Right atrium auricular region (tissue), 2 donors: ENCODE measurements around the gene EDEM3. TPM values are rescaled to one million over a fixed set of nuclear protein-coding genes. Genes with fewer than 3 reads are reported as not detected.
A peak's percentile ranks its signal among the peaks of the same experiment; 100 is the strongest.

Source experiments
- DNase-seq: peaks from one replicate; pipeline ENCODE4 v3.0.0-alpha.2; 2019; ENCODE audit warnings: low spot score
- H3K27ac ChIP-seq, 2 donors: fragments of 200-600 bp; sonication (generic); 1 replicate in 1 of 2; 2 replicates in 1 of 2; pipeline ENCODE4 v1.5.1; 2016 to 2019
- H3K27me3 ChIP-seq, 2 donors: fragments of 200-600 bp; sonication (generic); one replicate each; pipeline versions ENCODE4 v1.5.1 to v1.6.0; 2017 to 2019
- H3K36me3 ChIP-seq: fragments of 200-600 bp; sonication (generic); one replicate; pipeline ENCODE4 v1.5.1; 2016
- H3K4me1 ChIP-seq, 2 donors: fragments of 200-600 bp; sonication (generic); one replicate each; pipeline versions ENCODE4 v1.5.1 to v1.6.0; 2017 to 2019
- H3K4me3 ChIP-seq, 2 donors: fragments of 200-600 bp; sonication (generic); 1 replicate in 1 of 2; 2 replicates in 1 of 2; pipeline ENCODE4 v1.5.1; 2017 to 2019; ENCODE audit warnings: mild to moderate bottlenecking in 1 of 2, moderate library complexity in 1 of 2
- H3K9me3 ChIP-seq, 2 donors: fragments of 200-600 bp; sonication (generic); one replicate each; pipeline ENCODE4 v1.5.1; 2019
- CTCF ChIP-seq, 2 donors: fragments of 200-600 bp; sonication (generic); IDR thresholded peaks; one replicate each; pipeline ENCODE4 v1.5.1; 2019; ENCODE audit warnings: antibody characterized with exemption in 2 of 2
- total RNA-seq, 2 donors: library from RNA; depleted of rRNA; stranded (reverse); fragments of >200 nt; gene quantifications; one replicate each; pipeline ENCODE4 v1.1.0, GENCODE V29; 2016

EDEM3 gene
- total RNA-seq, 2 donors from 2014 or later, result 18.1 to 30.0 TPM

GRCh38 chr1:184759112-184759511 lies 4.5 kb upstream of the EDEM3 start:
- Histone ChIP-seq H3K27ac (no peak overlapping the region), H3K4me1 (peaks cover 0 to 6% of the 10 kb centered on the region in 2 donors), H3K36me3 (no peaks in the 10 kb centered on the region), H3K9me3 (no peaks in the 10 kb centered on the region), H3K4me3 (no peak overlapping the region), H3K27me3 (no peaks in the 10 kb centered on the region)
- TF ChIP-seq CTCF (IDR thresholded peaks at IDR 0.05), result no peak
- no peak for DNase-seq

GRCh38 chr1:184757891-184758290 lies 3.2 kb upstream of the EDEM3 start:
- no peaks in the 10 kb centered on the region for H3K9me3 ChIP-seq
- H3K27me3 ChIP-seq, result no peaks in the 10 kb centered on the region
- TF ChIP-seq CTCF (IDR thresholded peaks at IDR 0.05), result no peak
- peaks cover 0 to 15% of the 10 kb centered on the region in 2 donors for H3K4me1 ChIP-seq
- no peak for DNase-seq
- no peak overlapping the region for H3K4me3 ChIP-seq
- no peaks in the 10 kb centered on the region for H3K36me3 ChIP-seq
- H3K27ac ChIP-seq, result no peak overlapping the region

GRCh38 chr1:184757406-184757805 lies 2.7 kb upstream of the EDEM3 start:
- H3K36me3 ChIP-seq, result no peaks in the 10 kb centered on the region
- peaks cover 0 to 19% of the 10 kb centered on the region in 2 donors for H3K4me1 ChIP-seq
- H3K9me3 ChIP-seq, result no peaks in the 10 kb centered on the region
- H3K4me3 ChIP-seq, result no peak overlapping the region
- DNase-seq, result no peak
- TF ChIP-seq CTCF (IDR thresholded peaks at IDR 0.05), result no peak
- H3K27me3 ChIP-seq, result no peaks in the 10 kb centered on the region
- H3K27ac ChIP-seq, result no peak overlapping the region

- peaks cover 0 to 23% of the 10 kb centered on the region in 2 donors for H3K4me1 ChIP-seq
- no peak for TF ChIP-seq CTCF (IDR thresholded peaks at IDR 0.05)
- H3K36me3 ChIP-seq, result no peaks in the 10 kb centered on the region
- H3K4me3 ChIP-seq, result peak overlapping the region; percentile 56 to 74
- DNase-seq, result no peak
- no peaks in the 10 kb centered on the region for H3K27me3 ChIP-seq
- H3K27ac ChIP-seq, result peak overlapping the region; percentile 79 to 85
- H3K9me3 ChIP-seq, result no peaks in the 10 kb centered on the region
These were observed 788 bp upstream of the EDEM3 start for GRCh38 chr1:184755226-184756065.

GRCh38 chr1:184753608-184754475 lies 816 bp downstream of the EDEM3 start:
- H3K4me3 ChIP-seq, result peak overlapping the region; percentile 74 to 82
- H3K27ac ChIP-seq, result peak overlapping the region; percentile 93 to 96
- no peaks in the 10 kb centered on the region for H3K27me3 ChIP-seq
- H3K9me3 ChIP-seq, result no peaks in the 10 kb centered on the region
- peak; percentile 59 for DNase-seq
- TF ChIP-seq CTCF (IDR thresholded peaks at IDR 0.05), result no peak
- H3K4me1 ChIP-seq, result peaks cover 0 to 23% of the 10 kb centered on the region in 2 donors
- no peaks in the 10 kb centered on the region for H3K36me3 ChIP-seq
